ENCODE data around the gene APBB2.

DNA sequence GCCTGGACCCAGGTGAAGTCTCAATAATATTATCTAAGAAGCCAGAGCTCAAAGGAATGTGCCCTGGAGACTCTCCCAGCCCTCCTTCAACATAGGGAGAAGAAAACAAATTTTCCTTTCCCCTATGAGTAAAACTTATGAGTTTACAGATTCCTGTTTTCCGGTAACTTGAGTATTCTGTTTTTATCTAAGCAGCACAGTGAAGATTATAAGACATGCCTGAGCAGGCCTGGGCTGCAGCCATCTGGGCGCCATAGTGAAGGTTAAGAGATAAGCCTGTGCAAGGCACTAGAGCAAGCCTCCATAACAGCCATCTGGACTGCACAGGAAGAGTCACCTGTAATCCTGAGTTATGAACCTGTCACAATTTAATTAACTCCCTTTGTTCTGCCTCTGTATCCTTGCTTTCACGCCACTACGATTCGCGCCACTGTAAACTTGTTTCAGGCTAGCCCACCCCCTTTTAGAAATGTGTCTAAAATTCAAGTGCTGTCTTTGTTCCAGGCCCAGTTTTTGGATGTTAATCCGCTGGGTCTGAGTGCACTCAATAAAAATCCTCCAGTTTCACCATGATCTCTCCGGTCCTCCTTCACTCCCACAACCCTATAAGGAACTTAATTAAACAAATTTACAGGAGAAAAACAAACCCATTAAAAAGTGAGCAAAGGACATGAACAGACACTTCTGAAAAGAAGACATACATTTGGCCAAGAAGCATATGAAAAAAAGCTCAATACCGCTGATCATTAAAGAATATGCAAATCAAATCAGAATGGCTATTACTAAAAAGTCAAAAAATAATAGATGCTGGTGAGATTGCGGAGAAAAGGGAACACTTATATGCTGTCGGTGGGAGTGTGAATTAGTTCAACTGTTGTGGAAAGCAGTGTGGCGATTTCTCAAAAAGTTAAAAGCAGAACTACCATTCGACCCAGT, 189.5 kb downstream of the APBB2 start:
- TF ChIP-seq ZNF274 (IDR thresholded peaks at IDR 0.05; ENCODE audit: low read depth, low read length) (no peak), YY1 (IDR thresholded peaks at IDR 0.05; ENCODE audit: insufficient read depth, insufficient read length) (no peak)
